ENCODE results near the gene FNBP1L. TPM values are rescaled to one million over a fixed set of nuclear protein-coding genes. Genes with fewer than 3 reads are reported as not detected.
"Not testable (repeated sequence)": the region's sequence is repeated elsewhere in the genome, so short reads cannot be mapped to it uniquely, and the experiment has no call there.

FNBP1L gene
- total RNA-seq, 1 donor from 2014 or later: 70.2 TPM

GRCh38 chr1:93591291-93591675 is 143.4 kb downstream of the FNBP1L start:
- not testable (repeated sequence) for DNase-seq (ENCODE audit: low read depth, low spot score)

- no peak for DNase-seq (ENCODE audit: low read depth, low spot score)
These were observed 144.0 kb downstream of the FNBP1L start for GRCh38 chr1:93591676-93592550.

GRCh38 chr1:93592551-93592949 is 144.6 kb downstream of the FNBP1L start:
- DNase-seq (ENCODE audit: low read depth, low spot score): no peak

DNA sequence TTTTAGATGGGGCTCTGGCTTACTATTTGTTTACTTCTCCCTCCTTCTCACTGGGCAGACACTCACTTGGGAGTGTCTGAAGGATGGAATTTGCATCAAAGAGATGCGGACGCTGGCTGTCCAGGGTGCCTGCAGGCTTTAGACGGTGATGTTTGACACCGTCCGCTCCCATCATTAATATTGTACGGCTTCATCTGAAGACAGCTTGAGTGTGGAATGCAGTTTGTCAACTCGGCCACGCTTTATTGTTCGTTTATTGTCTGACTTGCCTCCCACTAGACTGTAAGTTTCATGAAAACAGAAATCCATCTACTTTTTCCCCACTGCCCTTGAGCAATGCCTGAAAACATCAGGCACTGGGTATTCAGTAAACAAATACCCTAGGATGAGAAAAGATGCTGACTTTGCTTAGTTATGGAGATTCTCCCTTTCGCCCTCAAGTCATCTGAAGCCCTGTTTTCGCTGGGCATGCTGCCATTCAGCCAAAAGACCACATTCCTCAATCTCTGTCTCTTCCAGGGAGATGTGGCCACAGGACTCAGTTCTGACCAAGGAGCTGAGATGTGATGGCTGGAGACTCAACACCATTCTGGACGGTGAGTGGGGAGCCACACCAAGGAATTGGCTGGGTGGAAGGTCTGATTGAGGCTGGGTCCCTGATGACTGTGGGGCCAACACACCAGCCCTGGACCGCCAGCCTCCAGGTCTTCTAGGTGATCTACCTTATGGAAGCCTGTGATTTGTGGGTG is 146.1 kb downstream of the FNBP1L start:
- DNase-seq (ENCODE audit: low read depth, low spot score): no peak

DNA sequence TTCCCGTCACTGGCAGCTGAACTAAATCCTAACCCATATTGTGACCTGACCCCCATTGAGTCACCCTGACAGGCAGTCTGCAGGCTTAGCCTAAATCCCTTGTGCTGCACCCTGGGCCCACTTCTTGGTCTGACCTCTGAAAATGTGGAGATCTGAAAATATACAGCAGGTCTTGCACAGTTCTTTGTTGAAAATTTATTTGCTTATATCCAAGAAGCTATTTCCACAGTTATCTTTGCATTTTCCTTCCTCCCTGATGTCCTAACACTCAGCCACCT is 146.6 kb downstream of the FNBP1L start:
- no peak for DNase-seq (ENCODE audit: low read depth, low spot score)

DNA sequence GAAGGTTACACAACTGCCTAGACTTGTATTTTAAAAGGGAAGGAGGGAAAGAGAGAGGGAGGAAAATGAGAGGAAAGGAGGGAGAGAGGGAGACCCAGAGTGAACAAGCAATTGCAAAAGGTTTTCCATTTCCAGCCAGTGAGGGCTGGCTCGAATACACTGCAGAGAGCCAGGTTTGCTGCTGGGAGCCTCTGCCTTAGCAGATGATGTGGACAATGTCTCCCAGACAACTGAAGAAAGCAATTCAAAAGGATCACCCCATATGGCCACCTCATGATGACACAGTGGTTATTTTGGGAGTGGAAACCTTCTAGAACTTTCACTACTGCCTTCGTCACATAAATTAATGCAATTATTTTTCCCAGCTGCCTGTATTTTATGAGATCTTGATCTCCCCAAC is 147.3 kb downstream of the FNBP1L start:
- no peak for DNase-seq (ENCODE audit: low read depth, low spot score)

DNA sequence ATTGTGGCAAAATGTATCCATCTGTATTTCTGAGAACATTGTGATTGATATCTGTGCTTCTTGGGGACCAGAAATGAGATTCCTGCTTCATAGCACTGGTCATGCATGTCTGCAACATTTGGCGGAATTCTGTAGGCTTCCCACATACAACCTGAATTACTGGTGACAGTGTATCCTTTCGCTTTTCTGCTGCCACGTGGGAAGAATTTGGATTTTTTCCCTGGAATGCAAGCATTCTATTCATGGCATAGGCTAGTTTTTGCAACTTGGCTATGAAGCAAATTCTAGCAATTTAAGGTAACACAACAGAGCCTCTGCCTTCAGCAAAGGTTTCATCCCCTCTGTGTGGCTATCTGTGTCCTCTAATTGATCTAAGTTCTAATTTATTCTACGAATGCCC is 147.8 kb downstream of the FNBP1L start:
- DNase-seq (ENCODE audit: low read depth, low spot score): no peak

- no peak for DNase-seq (ENCODE audit: low read depth, low spot score)
These were observed 148.6 kb downstream of the FNBP1L start for GRCh38 chr1:93596329-93597089.

- no peak for DNase-seq (ENCODE audit: low read depth, low spot score)
These were observed 149.8 kb downstream of the FNBP1L start for GRCh38 chr1:93597709-93598108.

GRCh38 chr1:93598396-93598795 is 150.5 kb downstream of the FNBP1L start:
- no peak for DNase-seq (ENCODE audit: low read depth, low spot score)

DNA sequence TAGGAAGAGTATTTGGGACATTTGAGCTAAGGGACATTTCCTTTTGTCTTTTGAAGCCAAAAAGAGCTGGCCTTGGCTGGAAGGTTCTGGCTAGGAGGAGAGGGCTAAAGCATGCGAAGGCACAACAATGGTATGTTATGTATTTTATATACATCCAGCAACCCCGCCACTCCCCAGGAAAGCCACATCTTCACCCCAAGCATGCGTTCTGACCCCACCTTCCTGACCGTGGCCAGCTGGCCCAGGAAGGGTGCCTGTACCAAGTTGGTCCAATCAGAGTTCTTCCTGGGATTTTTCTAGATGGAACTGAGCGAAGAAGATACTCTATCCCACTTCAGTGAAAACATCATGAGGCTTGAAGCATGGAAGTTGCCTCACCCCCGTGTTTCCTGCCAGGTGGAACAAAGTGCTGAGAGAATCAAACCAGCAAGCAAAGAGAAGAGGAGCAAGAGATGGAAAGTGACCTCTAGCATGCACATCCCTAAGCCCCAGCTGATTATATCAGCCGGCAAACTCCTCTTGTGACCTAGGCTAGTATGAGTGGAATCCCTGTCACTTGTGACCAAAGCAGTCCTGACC is 151.0 kb downstream of the FNBP1L start:
- DNase-seq (ENCODE audit: low read depth, low spot score): no peak

GRCh38 chr1:93599479-93599878 is 151.6 kb downstream of the FNBP1L start:
- no peak for DNase-seq (ENCODE audit: low read depth, low spot score)

DNA sequence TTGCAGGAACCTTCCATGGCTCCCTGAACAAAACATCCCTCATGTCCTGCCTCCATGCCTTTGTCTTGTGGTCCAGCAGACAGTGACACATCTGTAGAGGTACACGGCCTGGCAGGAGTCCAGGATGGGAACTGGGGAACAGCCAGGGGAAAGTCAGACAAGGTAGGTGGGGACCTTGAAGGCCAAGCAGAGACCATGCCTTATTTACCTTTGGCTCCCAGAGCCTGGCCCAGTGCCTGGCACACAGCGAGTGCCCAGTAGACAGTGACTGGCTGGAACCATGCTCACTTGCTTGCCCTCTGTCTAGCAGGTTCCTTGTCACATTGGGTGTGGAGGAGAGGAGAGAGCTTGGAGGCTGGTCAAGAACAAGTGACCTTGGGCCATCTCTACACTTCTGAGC is 152.7 kb downstream of the FNBP1L start:
- DNase-seq (ENCODE audit: low read depth, low spot score): no peak

DNA sequence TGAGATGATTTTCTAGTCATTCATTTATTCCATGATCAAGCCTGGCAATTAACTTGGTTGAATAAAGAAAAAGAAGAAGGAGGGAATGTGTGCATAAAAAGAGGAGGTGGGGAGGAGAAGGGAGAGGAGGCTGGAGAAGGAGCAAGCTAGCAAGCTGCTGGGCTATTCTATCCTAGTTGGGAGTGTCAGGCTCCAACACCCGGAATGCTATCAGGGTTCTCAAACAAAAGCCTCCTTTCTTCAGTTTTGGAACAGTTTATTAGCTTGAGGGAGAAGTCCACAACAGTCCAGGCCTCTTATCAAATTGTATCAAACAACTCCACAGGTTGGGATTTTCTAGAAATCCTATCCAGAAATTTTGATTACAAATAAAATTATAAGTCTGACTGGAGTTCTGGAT is 153.8 kb downstream of the FNBP1L start:
- DNase-seq (ENCODE audit: low read depth, low spot score): no peak

DNA sequence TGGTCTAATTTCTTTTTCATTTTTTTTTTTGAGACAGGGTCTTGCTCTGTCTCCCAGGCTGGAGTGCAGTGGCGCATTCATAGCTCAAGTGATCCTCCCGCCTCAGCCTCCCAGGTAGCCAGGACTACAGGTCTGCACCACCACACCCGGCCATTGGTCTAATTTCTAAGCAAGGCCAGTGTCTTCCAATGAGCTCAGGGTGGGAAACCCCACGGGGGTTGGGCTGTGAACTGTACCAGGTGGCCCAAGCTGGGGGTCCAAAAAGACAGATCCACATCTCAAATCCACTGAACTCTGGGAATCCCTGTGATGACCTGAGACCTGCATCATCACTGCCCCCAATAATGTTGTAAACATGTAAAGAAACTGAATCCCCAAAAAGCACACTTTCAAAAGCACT is 154.2 kb downstream of the FNBP1L start:
- no peak for DNase-seq (ENCODE audit: low read depth, low spot score)

DNA sequence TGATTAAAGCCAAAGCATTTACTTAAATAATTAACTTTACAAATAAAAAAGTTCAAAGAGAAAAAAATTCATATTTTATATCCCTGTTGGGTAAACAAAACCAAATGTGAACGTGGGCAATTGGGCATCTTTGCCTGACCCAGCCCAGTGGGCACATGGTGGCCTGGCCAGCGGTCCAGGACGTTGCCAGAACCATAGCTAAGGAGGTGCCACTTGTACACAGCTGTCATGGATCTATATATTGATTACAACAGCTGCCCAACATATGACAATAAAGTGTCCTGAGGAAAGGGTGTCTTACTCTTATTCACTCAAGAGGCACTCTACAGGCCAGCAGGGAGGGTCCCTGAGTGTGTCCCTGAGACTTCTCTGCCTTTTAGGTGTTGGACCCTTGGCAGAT is 155.2 kb downstream of the FNBP1L start:
- no peak for DNase-seq (ENCODE audit: low read depth, low spot score)

GRCh38 chr1:93603601-93604000 is 155.7 kb downstream of the FNBP1L start:
- DNase-seq (ENCODE audit: low read depth, low spot score): no peak

Other genes starting within 250 kb of the FNBP1L start
- gene DR1, start 102.2 kb upstream of the FNBP1L start, total RNA-seq: 38.9 and 56.3 TPM in 2 replicates
- 46.5 and 53.8 TPM in 2 replicates for gene BCAR3, start 233.7 kb downstream of the FNBP1L start, total RNA-seq

Data from pulmonary artery endothelial cell (primary cell).